Choroid plexus epithelial cell (primary cell): Measurements from ENCODE around the gene REG3A.

Source experiments
- DNase-seq: peaks from one replicate; pipeline ENCODE4 v3.0.0-alpha.2; 2010; ENCODE audit warnings: low read depth
- H3K4me3 ChIP-seq: 2 replicates; pipeline ENCODE4 v1.5.1; 2011; ENCODE audit warnings: low read depth, mild to moderate bottlenecking, control low read depth, low read length, moderate library complexity
- TF ChIP-seq, protein P1 (sequence below): conservative IDR thresholded peaks from 2 replicates; pipeline ENCODE4 v1.5.1; 2011; ENCODE audit warnings: low read depth, mild to moderate bottlenecking, control low read depth, inconsistent platforms, low read length, moderate library complexity

REG3A gene

DNA sequence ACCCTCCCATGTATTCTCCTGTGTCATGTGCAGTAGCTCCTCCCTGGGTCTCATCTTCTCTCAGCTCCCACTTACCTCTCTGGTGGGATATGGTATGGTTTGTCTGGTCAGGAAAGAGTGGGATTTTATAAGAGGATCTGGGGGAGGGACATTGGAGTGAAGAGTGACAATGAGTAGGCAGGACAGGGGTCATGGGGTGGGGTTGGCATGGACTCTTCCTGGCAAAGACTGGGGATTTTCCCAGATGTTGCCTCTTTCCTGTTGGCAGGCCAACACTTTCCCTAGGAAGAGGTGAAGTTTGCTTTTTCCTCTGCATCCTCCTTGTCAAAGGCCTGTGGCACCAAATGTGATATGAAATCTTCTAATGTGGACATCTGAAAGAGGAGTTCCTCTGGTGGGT lies at the start of gene REG3A:
Gene REG3A (minus strand): TSS at position 101 of the 400 bp plus-strand sequence. CDS start 348 bp downstream, outside the sequence.
- no peak within 1 kb of the TSS for H3K4me3 ChIP-seq
- TF ChIP-seq, protein P1, sequence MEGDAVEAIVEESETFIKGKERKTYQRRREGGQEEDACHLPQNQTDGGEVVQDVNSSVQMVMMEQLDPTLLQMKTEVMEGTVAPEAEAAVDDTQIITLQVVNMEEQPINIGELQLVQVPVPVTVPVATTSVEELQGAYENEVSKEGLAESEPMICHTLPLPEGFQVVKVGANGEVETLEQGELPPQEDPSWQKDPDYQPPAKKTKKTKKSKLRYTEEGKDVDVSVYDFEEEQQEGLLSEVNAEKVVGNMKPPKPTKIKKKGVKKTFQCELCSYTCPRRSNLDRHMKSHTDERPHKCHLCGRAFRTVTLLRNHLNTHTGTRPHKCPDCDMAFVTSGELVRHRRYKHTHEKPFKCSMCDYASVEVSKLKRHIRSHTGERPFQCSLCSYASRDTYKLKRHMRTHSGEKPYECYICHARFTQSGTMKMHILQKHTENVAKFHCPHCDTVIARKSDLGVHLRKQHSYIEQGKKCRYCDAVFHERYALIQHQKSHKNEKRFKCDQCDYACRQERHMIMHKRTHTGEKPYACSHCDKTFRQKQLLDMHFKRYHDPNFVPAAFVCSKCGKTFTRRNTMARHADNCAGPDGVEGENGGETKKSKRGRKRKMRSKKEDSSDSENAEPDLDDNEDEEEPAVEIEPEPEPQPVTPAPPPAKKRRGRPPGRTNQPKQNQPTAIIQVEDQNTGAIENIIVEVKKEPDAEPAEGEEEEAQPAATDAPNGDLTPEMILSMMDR: no peak
- no peak for DNase-seq

DNA sequence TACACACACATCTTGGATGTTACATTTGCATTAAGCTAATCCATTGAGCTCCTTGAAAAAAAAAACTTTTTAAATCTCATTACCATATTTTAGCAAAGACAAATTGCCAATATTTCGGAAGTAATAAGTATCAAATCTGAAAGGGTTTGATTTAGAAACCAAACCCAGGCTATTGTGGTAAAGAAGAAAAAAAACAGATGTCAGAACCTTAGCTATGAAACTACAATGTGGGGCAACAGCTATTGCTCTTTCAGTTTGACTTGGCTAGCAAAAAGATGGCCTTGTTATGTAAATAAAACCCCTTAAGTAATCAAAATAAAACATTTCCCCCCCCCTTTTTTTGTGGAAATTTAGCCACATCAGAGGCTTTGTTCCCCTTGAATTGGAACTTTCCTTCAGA lies 41.2 kb upstream of the REG3A start:
- no peak overlapping the region for H3K4me3 ChIP-seq
- TF ChIP-seq, protein P1: no peak
- DNase-seq: no peak

DNA sequence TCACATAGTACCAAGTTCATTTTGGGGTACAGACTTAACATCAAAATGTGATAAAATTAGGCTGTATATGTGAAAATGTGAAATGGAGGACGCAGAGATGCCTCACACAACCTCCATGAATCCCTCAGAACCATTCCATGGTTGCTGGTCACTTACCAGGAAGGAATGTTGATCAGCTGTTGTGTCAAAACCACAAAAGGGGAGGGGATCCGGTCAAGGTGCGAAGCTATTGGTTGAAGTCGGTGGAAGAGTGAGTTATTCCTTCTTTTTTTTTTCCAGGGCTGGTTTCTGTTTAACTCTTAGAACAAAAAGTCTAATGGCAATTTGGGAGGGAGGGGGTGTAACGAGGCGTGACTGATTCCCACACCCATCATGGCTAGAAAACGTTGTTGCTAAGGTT lies 32.3 kb upstream of the REG3A start:
- no peak for DNase-seq
- H3K4me3 ChIP-seq: no peak overlapping the region
- TF ChIP-seq, protein P1: no peak

DNA sequence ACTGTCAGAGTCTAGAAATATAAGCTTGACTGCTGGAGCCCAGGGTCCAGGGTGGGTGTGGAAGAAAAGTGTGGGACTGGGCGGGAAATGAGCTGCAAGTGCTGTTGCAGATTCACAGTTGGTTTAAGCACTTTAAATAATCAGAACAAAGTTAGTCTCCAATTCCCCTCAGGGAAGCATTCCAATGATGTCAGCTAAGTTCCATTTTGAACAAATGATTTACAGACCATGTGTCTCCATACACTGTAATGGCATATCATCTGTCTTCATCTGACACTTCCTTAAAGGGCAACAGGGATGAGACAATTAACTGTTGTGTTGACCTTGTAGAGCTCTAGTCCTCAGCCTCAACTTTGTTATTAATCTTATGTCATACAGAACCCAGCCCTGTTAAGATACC lies 31.5 kb upstream of the REG3A start:
- TF ChIP-seq, protein P1: no peak
- no peak for DNase-seq
- no peak overlapping the region for H3K4me3 ChIP-seq

DNA sequence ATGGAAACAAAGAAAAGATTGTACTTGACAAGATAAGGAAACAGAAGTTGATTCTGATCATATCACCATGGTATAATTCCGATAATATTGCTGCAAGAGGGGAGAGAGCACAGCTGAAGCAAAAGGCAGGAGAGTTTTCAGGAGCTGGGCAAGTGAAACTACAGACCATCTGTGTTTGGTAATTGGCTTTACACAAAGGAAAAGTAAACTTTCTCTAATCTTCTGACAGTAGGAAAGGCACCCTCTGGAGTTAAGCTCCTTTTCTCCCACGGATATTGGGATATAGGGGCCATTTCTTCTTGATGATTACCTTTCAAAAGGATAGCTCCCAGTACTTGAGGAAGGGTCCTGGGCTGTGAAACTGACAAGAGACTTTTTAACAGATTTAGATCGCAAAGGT lies 29.9 kb upstream of the REG3A start:
- DNase-seq: no peak
- H3K4me3 ChIP-seq: no peak overlapping the region
- TF ChIP-seq, protein P1: no peak

DNA sequence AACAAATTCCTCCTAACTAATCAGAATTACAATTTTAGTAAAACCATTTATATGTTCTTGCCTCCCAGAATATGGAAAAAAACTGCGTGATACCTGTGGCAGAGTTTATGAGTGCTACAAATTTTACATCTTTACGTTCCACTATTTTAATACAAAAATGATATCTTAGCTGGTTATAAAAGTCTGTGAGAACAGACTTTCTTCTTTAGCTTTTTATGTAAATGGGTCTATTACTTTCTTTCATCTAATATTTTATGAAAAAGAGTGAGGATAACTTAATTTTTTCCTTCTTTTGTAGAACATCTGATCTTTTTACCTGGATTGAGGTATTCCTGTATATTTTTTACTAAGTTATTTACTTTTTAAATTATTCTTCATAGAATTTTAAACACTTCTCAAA lies 22.1 kb upstream of the REG3A start:
- no peak for DNase-seq
- TF ChIP-seq, protein P1: no peak
- no peak overlapping the region for H3K4me3 ChIP-seq

DNA sequence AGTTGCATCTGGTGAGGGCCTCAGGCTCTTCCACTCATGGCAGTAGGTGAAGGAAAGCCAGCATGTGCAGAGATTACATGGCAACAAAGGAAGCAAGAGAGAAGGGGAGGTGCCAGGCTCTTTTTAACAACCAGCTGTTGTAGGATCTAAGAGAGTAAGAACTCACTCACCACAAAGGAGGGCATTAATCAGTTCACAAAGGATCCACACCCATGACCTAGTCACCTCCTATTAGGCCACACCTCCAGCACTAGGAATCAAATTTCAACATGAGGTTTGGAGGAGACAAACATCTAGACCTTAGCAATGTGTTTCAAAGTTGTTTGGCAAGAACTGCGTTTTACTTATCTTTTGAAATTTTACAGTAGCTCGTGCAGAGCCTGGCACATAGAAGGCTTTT lies 20.5 kb upstream of the REG3A start:
- TF ChIP-seq, protein P1: no peak
- no peak overlapping the region for H3K4me3 ChIP-seq
- no peak for DNase-seq
